Dermis microvascular lymphatic vessel endothelial cell (primary cell): ENCODE data around the gene STH. TPM values are rescaled to one million over a fixed set of nuclear protein-coding genes. Genes with fewer than 3 reads are reported as not detected.
"Not testable (repeated sequence)": the region's sequence is repeated elsewhere in the genome, so short reads cannot be mapped to it uniquely, and the experiment has no call there.

Source experiments
- DNase-seq, 2 donors: peaks; one replicate each; pipeline versions ENCODE4 v3.0.0 to v3.0.0-alpha.2; 2010; ENCODE audit warnings: low read depth in 2 of 2
- total RNA-seq: library from RNA; depleted of rRNA; stranded (reverse); fragments of >200 nt; gene quantifications from 2 replicates; pipeline ENCODE4 v1.2.1, GENCODE V29; 2014

STH gene
- total RNA-seq = not detected in 2 replicates

- no peak for DNase-seq
Observed at GRCh38 chr17:45998987-45999899, at the start of gene STH. STH (plus strand) TSS chr17:45999250; CDS start chr17:45999280, 30 bp downstream.

DNA sequence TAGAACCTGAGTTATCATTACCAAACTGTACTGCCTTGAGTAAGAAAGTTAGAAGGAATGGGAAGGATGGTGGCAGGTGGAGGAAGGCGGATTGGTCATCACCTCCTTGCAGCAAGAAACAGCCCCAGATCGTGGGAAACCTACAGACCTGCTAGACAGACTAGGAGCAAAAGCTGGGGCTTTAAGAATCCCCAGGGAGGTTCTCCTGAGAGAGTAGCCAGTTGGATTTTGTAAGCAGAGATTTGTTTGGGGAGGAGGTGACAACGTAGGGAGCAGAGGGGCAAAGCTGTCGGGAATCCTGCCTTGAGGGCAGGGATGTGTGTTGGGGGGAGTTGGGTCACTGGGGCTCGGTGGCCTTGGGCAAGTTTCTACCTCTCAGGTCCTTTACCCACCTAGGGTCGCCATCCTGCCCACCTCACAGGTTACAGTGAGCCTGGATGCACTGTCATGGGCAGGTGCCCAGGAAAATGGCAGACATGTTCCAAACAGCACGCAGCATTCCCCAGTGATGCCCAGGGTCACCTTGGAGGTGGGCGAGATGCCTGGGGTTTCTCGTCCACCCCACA is 49.2 kb upstream of the STH start:
- DNase-seq = no peak

DNA sequence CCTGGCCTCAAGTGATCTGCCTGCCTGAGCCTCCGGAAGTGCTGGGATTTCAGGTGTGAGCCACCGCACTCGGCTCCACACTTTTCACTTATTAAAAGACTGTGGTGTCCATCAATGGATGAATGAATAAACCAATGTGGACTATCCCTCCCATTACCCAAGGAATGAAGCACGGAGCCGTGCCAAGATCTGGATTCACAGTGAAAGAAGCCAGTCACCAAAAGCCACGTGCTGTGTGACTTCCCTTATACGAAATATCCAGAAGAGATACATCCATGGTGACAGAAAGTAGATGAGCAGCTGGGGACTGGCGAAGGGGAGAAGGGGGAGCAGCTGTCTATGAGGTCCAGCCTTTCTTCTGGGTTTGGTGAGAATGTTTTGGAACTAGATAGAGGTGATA is 48.2 kb upstream of the STH start:
- no peak for DNase-seq

GRCh38 chr17:45951403-45951802 is 47.6 kb upstream of the STH start:
- DNase-seq = no peak

DNA sequence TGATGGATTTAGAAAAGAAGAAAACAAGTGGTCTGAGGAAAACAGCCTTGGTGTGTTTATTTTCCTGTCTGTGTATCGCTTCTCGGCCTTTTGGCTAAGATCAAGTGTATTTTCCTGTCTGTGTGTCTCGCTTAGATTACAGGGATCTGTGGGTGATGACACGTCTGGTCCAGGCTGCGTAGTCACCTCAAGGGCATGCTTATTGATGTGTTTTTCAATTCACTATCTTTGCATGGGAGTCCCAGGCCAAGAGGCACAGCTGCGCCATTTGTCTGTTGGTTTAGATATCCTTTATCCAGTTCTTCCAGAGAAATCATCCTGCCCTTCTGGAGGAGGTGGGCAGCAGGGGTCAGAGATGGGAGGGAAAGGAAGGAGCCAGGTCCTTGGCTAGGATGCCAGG is 47.1 kb upstream of the STH start:
- DNase-seq = no peak

GRCh38 chr17:45952814-45953320 is 46.2 kb upstream of the STH start:
- no peak for DNase-seq

GRCh38 chr17:45953561-45953960 is 45.5 kb upstream of the STH start:
- no peak for DNase-seq

GRCh38 chr17:45954914-45955313 is 44.1 kb upstream of the STH start:
- no peak for DNase-seq

- no peak for DNase-seq
Observed at GRCh38 chr17:45955326-45955725, 43.7 kb upstream of the STH start.

DNA sequence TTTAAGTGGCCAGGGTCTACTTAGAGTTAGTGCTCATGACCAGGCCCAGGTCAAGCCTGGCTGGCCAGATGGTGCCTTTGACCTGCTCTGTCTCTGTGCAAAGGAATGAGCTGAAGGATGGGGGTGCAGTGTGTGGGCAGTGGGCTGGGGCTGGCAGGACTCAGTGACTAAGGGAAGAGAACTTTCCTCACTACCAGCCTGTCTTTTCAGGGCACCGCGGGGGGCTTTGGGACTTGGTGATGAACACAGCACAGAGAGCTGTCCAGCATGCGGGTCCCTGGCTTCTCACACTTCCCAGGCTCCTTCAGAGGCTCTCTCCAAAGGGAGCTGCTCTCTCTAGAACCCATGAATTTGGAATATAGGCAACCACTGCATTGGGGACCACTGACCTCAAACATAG is 43.0 kb upstream of the STH start:
- no peak for DNase-seq

GRCh38 chr17:45956746-45957145 is 42.3 kb upstream of the STH start:
- not testable (repeated sequence) for DNase-seq

GRCh38 chr17:45958307-45958706 is 40.7 kb upstream of the STH start:
- DNase-seq = no peak

DNA sequence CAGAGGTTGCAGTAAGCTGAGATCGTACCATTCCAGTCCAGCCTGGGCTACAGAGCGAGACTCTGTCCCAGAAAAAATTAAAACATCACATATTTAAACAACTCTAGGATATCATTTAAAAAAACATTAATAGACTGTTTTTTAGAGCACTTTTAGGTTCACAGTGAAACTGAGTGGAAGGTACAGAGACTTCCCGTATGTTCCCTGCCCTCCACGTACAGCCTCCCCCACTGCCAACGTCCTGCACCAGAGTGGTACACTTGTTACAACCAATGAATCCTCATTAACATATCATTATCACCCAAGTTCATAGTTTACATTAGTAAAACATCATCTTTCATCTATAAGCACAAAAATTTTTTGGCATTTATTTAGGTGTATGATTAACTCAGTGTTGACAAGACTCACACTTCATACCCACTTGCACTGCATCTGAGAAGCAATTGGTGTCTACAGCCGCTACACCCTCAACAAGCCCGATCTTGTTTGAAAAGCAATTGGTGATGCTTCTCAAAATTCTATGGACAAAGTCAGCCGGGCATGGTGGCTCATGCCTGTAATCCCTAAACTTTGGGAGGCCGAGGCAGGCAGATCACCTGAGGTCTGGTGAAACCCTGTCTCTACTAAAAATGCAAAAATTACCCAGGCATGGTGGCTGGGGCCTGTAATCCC is 39.9 kb upstream of the STH start:
- DNase-seq = no peak

- DNase-seq = no peak
Observed at GRCh38 chr17:45960311-45960710, 38.7 kb upstream of the STH start.

DNA sequence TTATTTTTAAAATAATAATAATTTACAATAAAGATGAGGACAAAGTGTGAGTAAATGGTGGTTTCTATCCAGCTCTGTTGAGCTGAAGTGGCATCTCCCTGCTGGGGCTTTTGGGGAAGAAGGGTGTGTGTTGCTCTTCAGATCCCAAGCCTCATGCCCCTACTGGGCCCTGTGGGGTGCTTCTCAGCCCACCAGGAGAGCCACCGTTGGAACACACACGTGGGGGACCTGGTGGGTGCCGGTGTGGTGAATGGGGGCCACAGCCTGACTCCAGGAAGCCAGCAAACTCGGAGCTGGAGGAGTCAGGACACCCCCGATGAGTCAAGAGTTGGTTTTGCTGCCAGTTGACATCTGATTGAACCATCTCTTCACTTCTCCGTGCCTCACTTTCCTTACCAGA is 37.8 kb upstream of the STH start:
- no peak for DNase-seq

DNA sequence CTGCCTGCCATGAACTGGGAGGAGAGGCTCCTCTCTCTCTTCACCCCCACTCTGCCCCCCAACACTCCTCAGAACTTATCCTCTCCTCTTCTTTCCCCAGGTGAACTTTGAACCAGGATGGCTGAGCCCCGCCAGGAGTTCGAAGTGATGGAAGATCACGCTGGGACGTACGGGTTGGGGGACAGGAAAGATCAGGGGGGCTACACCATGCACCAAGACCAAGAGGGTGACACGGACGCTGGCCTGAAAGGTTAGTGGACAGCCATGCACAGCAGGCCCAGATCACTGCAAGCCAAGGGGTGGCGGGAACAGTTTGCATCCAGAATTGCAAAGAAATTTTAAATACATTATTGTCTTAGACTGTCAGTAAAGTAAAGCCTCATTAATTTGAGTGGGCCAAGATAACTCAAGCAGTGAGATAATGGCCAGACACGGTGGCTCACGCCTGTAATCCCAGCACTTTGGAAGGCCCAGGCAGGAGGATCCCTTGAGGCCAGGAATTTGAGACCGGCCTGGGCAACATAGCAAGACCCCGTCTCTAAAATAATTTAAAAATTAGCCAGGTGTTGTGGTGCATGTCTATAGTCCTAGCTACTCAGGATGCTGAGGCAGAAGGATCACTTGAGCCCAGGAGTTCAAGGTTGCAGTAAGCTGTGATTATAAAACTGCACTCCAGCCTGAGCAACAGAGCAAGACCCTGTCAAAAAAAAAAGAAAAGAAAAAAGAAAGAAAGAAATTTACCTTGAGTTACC is 36.7 kb upstream of the STH start:
- DNase-seq = no peak

GRCh38 chr17:45963283-45963682 is 35.8 kb upstream of the STH start:
- no peak for DNase-seq

GRCh38 chr17:45963889-45964288 is 35.2 kb upstream of the STH start:
- DNase-seq = no peak

- no peak for DNase-seq
Observed at GRCh38 chr17:45964634-45965033, 34.4 kb upstream of the STH start.

- no peak for DNase-seq
Observed at GRCh38 chr17:45965812-45966211, 33.2 kb upstream of the STH start.

DNA sequence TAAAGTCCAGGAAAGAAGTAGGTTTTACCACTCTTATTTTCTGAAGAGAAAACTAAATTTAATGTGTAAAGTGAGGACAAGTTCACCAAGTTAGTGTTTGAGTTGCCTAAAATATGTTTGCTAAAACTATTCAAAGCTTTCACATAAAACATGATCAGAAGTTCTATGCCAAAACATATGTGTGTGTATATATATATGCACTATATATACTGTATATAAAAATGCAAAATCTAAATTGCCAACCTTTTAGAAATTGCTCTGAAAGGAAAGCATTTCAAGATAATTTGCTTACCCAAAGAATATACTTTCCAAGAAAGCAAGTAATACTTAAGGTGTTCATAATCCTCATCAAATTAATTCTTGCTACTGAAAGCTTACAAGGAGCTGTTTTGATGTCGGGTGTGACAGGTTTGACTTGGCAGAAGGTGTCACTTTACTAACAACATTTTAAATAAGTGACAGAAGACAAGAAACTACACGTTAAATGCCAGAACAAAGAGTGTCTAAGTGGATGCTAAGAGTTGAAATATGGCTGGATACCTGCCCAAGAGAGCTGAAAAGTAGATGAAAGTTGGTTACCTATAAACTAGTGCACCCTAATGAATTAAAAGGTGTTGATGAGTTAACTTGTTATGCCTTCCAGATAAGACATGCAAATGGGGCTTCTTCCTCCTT is 32.3 kb upstream of the STH start:
- DNase-seq = no peak
